ENCODE results near the gene CSK.

CSK gene

GRCh38 chr15:74828835-74829234 is 47.0 kb downstream of the CSK start:
- no peak for DNase-seq

- DNase-seq: no peak
These were observed 47.6 kb downstream of the CSK start for GRCh38 chr15:74829486-74829885.

- no peak for DNase-seq
These were observed 48.1 kb downstream of the CSK start for GRCh38 chr15:74829991-74830390.

- DNase-seq: no peak
These were observed 49.0 kb downstream of the CSK start for GRCh38 chr15:74830868-74831267.

GRCh38 chr15:74831813-74832495 is 50.1 kb downstream of the CSK start:
- DNase-seq: no peak

GRCh38 chr15:74832826-74833225 is 50.9 kb downstream of the CSK start:
- no peak for DNase-seq

GRCh38 chr15:74833376-74834107 is 51.7 kb downstream of the CSK start:
- no peak for DNase-seq

GRCh38 chr15:74835312-74835823 is 53.5 kb downstream of the CSK start:
- no peak for DNase-seq

- no peak for DNase-seq
These were observed 55.0 kb downstream of the CSK start for GRCh38 chr15:74836846-74837245.

GRCh38 chr15:74837482-74838136 is 55.7 kb downstream of the CSK start:
- no peak for DNase-seq

- DNase-seq: no peak
These were observed 56.2 kb downstream of the CSK start for GRCh38 chr15:74838137-74838516.

- DNase-seq: no peak
These were observed 57.1 kb downstream of the CSK start for GRCh38 chr15:74838746-74839525.

- no peak for DNase-seq
These were observed 57.9 kb downstream of the CSK start for GRCh38 chr15:74839526-74840395.

- DNase-seq: no peak
These were observed 59.2 kb downstream of the CSK start for GRCh38 chr15:74840851-74841775.

- DNase-seq: no peak
These were observed 60.1 kb downstream of the CSK start for GRCh38 chr15:74841891-74842373.

- DNase-seq: peak; percentile 72
These were observed 60.9 kb downstream of the CSK start, which contains the start of gene ULK3 for GRCh38 chr15:74842581-74843444. Gene ULK3 (minus strand): TSS chr15:74843156. CDS start chr15:74843105, 51 bp downstream.

- DNase-seq: no peak
These were observed 61.6 kb downstream of the CSK start for GRCh38 chr15:74843445-74843828.

- DNase-seq: no peak
These were observed 62.0 kb downstream of the CSK start for GRCh38 chr15:74843891-74844299.
